ENCODE results near the gene SHC2.
"Not testable (repeated sequence)": the region's sequence is repeated elsewhere in the genome, so short reads cannot be mapped to it uniquely, and the experiment has no call there.

SHC2 gene

GRCh38 chr19:453606-454005 is 7.2 kb downstream of the SHC2 start:
- no peaks in the 10 kb centered on the region for H3K4me1 ChIP-seq (ENCODE audit: control insufficient read depth, insufficient read depth, low read length)
- H3K27me3 ChIP-seq (ENCODE audit: control insufficient read depth, insufficient read depth, low read length), result no peaks in the 10 kb centered on the region
- H3K9me3 ChIP-seq (ENCODE audit: control insufficient read depth, insufficient read depth, low read depth, low read length), result peaks cover 10% of the 10 kb centered on the region
- H3K27ac ChIP-seq (ENCODE audit: low read depth, low read length), result no peak overlapping the region
- no peak overlapping the region for H3K9ac ChIP-seq (ENCODE audit: low read length)
- H3K36me3 ChIP-seq (ENCODE audit: control insufficient read depth, insufficient read depth, low read length), result no peaks in the 10 kb centered on the region
- no peak overlapping the region for H3K4me3 ChIP-seq (ENCODE audit: low read depth, low read length)

GRCh38 chr19:452829-453228 is 8.0 kb downstream of the SHC2 start:
- H3K4me3 ChIP-seq (ENCODE audit: low read depth, low read length), result no peak overlapping the region
- H3K36me3 ChIP-seq (ENCODE audit: control insufficient read depth, insufficient read depth, low read length), result no peaks in the 10 kb centered on the region
- peaks cover 10% of the 10 kb centered on the region for H3K9me3 ChIP-seq (ENCODE audit: control insufficient read depth, insufficient read depth, low read depth, low read length)
- H3K4me1 ChIP-seq (ENCODE audit: control insufficient read depth, insufficient read depth, low read length), result no peaks in the 10 kb centered on the region
- H3K27ac ChIP-seq (ENCODE audit: low read depth, low read length), result no peak overlapping the region
- H3K9ac ChIP-seq (ENCODE audit: low read length), result no peak overlapping the region
- H3K27me3 ChIP-seq (ENCODE audit: control insufficient read depth, insufficient read depth, low read length), result no peaks in the 10 kb centered on the region

GRCh38 chr19:450912-451481 is 9.8 kb downstream of the SHC2 start:
- H3K27ac ChIP-seq (ENCODE audit: low read depth, low read length); H3K36me3 ChIP-seq (ENCODE audit: control insufficient read depth, insufficient read depth, low read length); H3K4me1 ChIP-seq (ENCODE audit: control insufficient read depth, insufficient read depth, low read length); H3K27me3 ChIP-seq (ENCODE audit: control insufficient read depth, insufficient read depth, low read length); H3K4me3 ChIP-seq (ENCODE audit: low read depth, low read length); H3K9ac ChIP-seq (ENCODE audit: low read length): not testable (repeated sequence)
- H3K9me3 ChIP-seq (ENCODE audit: control insufficient read depth, insufficient read depth, low read depth, low read length), result peaks cover 10% of the 10 kb centered on the region

- peaks cover 10% of the 10 kb centered on the region for H3K9me3 ChIP-seq (ENCODE audit: control insufficient read depth, insufficient read depth, low read depth, low read length)
- no peaks in the 10 kb centered on the region for H3K4me1 ChIP-seq (ENCODE audit: control insufficient read depth, insufficient read depth, low read length)
- H3K27me3 ChIP-seq (ENCODE audit: control insufficient read depth, insufficient read depth, low read length), result no peaks in the 10 kb centered on the region
- no peak overlapping the region for H3K4me3 ChIP-seq (ENCODE audit: low read depth, low read length)
- H3K36me3 ChIP-seq (ENCODE audit: control insufficient read depth, insufficient read depth, low read length), result no peaks in the 10 kb centered on the region
- H3K27ac ChIP-seq (ENCODE audit: low read depth, low read length), result no peak overlapping the region
- H3K9ac ChIP-seq (ENCODE audit: low read length), result no peak overlapping the region
Measured at GRCh38 chr19:449916-450315, 10.9 kb downstream of the SHC2 start.

- H3K36me3 ChIP-seq (ENCODE audit: control insufficient read depth, insufficient read depth, low read length), result no peaks in the 10 kb centered on the region
- no peak overlapping the region for H3K9ac ChIP-seq (ENCODE audit: low read length)
- H3K27ac ChIP-seq (ENCODE audit: low read depth, low read length), result no peak overlapping the region
- no peaks in the 10 kb centered on the region for H3K4me1 ChIP-seq (ENCODE audit: control insufficient read depth, insufficient read depth, low read length)
- peaks cover 10% of the 10 kb centered on the region for H3K9me3 ChIP-seq (ENCODE audit: control insufficient read depth, insufficient read depth, low read depth, low read length)
- no peak overlapping the region for H3K4me3 ChIP-seq (ENCODE audit: low read depth, low read length)
- no peaks in the 10 kb centered on the region for H3K27me3 ChIP-seq (ENCODE audit: control insufficient read depth, insufficient read depth, low read length)
Measured at GRCh38 chr19:447816-448560, 12.8 kb downstream of the SHC2 start.

GRCh38 chr19:447064-447426 is 13.8 kb downstream of the SHC2 start:
- Histone ChIP-seq H3K27ac (ENCODE audit: low read depth, low read length) (no peak overlapping the region), H3K36me3 (ENCODE audit: control insufficient read depth, insufficient read depth, low read length) (no peaks in the 10 kb centered on the region), H3K4me3 (ENCODE audit: low read depth, low read length) (no peak overlapping the region), H3K9ac (ENCODE audit: low read length) (no peak overlapping the region), H3K4me1 (ENCODE audit: control insufficient read depth, insufficient read depth, low read length) (no peaks in the 10 kb centered on the region), H3K27me3 (ENCODE audit: control insufficient read depth, insufficient read depth, low read length) (no peaks in the 10 kb centered on the region), H3K9me3 (ENCODE audit: control insufficient read depth, insufficient read depth, low read depth, low read length) (peaks cover 10% of the 10 kb centered on the region)

GRCh38 chr19:444677-445210 is 16.1 kb downstream of the SHC2 start:
- H3K27me3 ChIP-seq (ENCODE audit: control insufficient read depth, insufficient read depth, low read length), result peaks cover 10% of the 10 kb centered on the region; the same call in 1 of the 2 replicates
- no peak overlapping the region for H3K4me3 ChIP-seq (ENCODE audit: low read depth, low read length)
- H3K9ac ChIP-seq (ENCODE audit: low read length), result no peak overlapping the region
- H3K4me1 ChIP-seq (ENCODE audit: control insufficient read depth, insufficient read depth, low read length), result peaks cover 8% of the 10 kb centered on the region; the same call in 1 of the 2 replicates
- no peak overlapping the region for H3K27ac ChIP-seq (ENCODE audit: low read depth, low read length)
- no peaks in the 10 kb centered on the region for H3K36me3 ChIP-seq (ENCODE audit: control insufficient read depth, insufficient read depth, low read length)
- no peaks in the 10 kb centered on the region for H3K9me3 ChIP-seq (ENCODE audit: control insufficient read depth, insufficient read depth, low read depth, low read length)

GRCh38 chr19:443005-443404 is 17.8 kb downstream of the SHC2 start:
- Histone ChIP-seq H3K27me3 (ENCODE audit: control insufficient read depth, insufficient read depth, low read length) (peaks cover 10% of the 10 kb centered on the region; the same call in 1 of the 2 replicates), H3K9me3 (ENCODE audit: control insufficient read depth, insufficient read depth, low read depth, low read length) (no peaks in the 10 kb centered on the region)

GRCh38 chr19:442085-442484 is 18.7 kb downstream of the SHC2 start:
- H3K9ac ChIP-seq (ENCODE audit: low read length), result no peak overlapping the region
- no peak overlapping the region for H3K4me3 ChIP-seq (ENCODE audit: low read depth, low read length)
- peaks cover 10% of the 10 kb centered on the region; the same call in 1 of the 2 replicates for H3K27me3 ChIP-seq (ENCODE audit: control insufficient read depth, insufficient read depth, low read length)
- H3K4me1 ChIP-seq (ENCODE audit: control insufficient read depth, insufficient read depth, low read length), result peaks cover 8% of the 10 kb centered on the region; the same call in 1 of the 2 replicates
- H3K36me3 ChIP-seq (ENCODE audit: control insufficient read depth, insufficient read depth, low read length), result no peaks in the 10 kb centered on the region
- no peaks in the 10 kb centered on the region for H3K9me3 ChIP-seq (ENCODE audit: control insufficient read depth, insufficient read depth, low read depth, low read length)
- no peak overlapping the region for H3K27ac ChIP-seq (ENCODE audit: low read depth, low read length)

More at GRCh38 chr19:443005-443404, 17.8 kb downstream of the SHC2 start:
- H3K9ac ChIP-seq (ENCODE audit: low read length), result no peak overlapping the region
- no peaks in the 10 kb centered on the region for H3K36me3 ChIP-seq (ENCODE audit: control insufficient read depth, insufficient read depth, low read length)
- peaks cover 8% of the 10 kb centered on the region; the same call in 1 of the 2 replicates for H3K4me1 ChIP-seq (ENCODE audit: control insufficient read depth, insufficient read depth, low read length)
- H3K4me3 ChIP-seq (ENCODE audit: low read depth, low read length), result no peak overlapping the region
- H3K27ac ChIP-seq (ENCODE audit: low read depth, low read length), result no peak overlapping the region

- no peaks in the 10 kb centered on the region for H3K36me3 ChIP-seq (ENCODE audit: control insufficient read depth, insufficient read depth, low read length)
- no peak overlapping the region for H3K9ac ChIP-seq (ENCODE audit: low read length)
- no peak overlapping the region for H3K4me3 ChIP-seq (ENCODE audit: low read depth, low read length)
- H3K9me3 ChIP-seq (ENCODE audit: control insufficient read depth, insufficient read depth, low read depth, low read length), result no peaks in the 10 kb centered on the region
- no peak overlapping the region for H3K27ac ChIP-seq (ENCODE audit: low read depth, low read length)
- H3K27me3 ChIP-seq (ENCODE audit: control insufficient read depth, insufficient read depth, low read length), result peaks cover 10% of the 10 kb centered on the region; the same call in 1 of the 2 replicates
- peaks cover 8% of the 10 kb centered on the region; the same call in 1 of the 2 replicates for H3K4me1 ChIP-seq (ENCODE audit: control insufficient read depth, insufficient read depth, low read length)
Measured at GRCh38 chr19:441213-441836, 19.5 kb downstream of the SHC2 start.

Data from HUES6 (cell line).